K562 (cell line): ENCODE measurements around the gene ZFP62. TPM values are rescaled to one million over a fixed set of nuclear protein-coding genes. Genes with fewer than 3 reads are reported as not detected.

Experiments used
- ASH1L ChIP-seq: fragments of 450-650 bp; IDR thresholded peaks from 2 replicates; pipeline ENCODE4 v1.6.1; 2018; ENCODE audit warnings: borderline replicate concordance, mild to moderate bottlenecking, low read depth; ENCODE audit not compliant: partially characterized antibody
- HLTF ChIP-seq: fragments of 450-650 bp; IDR thresholded peaks from 2 replicates; pipeline ENCODE4 v1.6.1; 2016
- HSF4 ChIP-seq: fragments of 250-450 bp; sonication (Bioruptor Pico); IDR thresholded peaks from 2 replicates; pipeline ENCODE4 v2.1.2; 2022; ENCODE audit warnings: mild to moderate bottlenecking, moderate library complexity, borderline replicate concordance
- ILF3 ChIP-seq: fragments of 450-650 bp; IDR thresholded peaks from 2 replicates; pipeline ENCODE4 v1.6.1; 2018; ENCODE audit warnings: antibody characterized with exemption, mild to moderate bottlenecking, moderate library complexity, borderline replicate concordance
- NFIX ChIP-seq: fragments of 250-450 bp; sonication (Bioruptor Pico); IDR thresholded peaks from 2 replicates; pipeline ENCODE4 v1.4.0; 2020; ENCODE audit warnings: low read depth, mild to moderate bottlenecking, moderate library complexity
- PCBP1 ChIP-seq: fragments of 200-400 bp; formaldehyde crosslinking; IDR thresholded peaks from 2 replicates; pipeline ENCODE4 v1.6.1; 2018; ENCODE audit warnings: mild to moderate bottlenecking, low read depth, low read length; ENCODE audit not compliant: poor library complexity, severe bottlenecking
- RNF2 ChIP-seq: sonication (generic); IDR thresholded peaks from 2 replicates; pipeline ENCODE4 v1.6.1; 2016
- SAFB2 ChIP-seq: fragments of 200-400 bp; formaldehyde crosslinking; IDR thresholded peaks from 2 replicates; pipeline ENCODE4 v1.6.1; 2018; ENCODE audit warnings: borderline replicate concordance, low read length, low read depth, moderate library complexity; ENCODE audit not compliant: severe bottlenecking
- SMAD3 ChIP-seq: fragments of 450-650 bp; formaldehyde crosslinking; conservative IDR thresholded peaks from 2 replicates; pipeline ENCODE4 v1.4.0; 2020; ENCODE audit warnings: mild to moderate bottlenecking
- ZC3H11A ChIP-seq: IDR thresholded peaks from 2 replicates; pipeline ENCODE4 v1.6.1; 2012; ENCODE audit warnings: low read depth, low read length, improper control_type of control experiment
- ZNF124 ChIP-seq: sonication (generic); formaldehyde crosslinking; IDR thresholded peaks from 2 replicates; pipeline ENCODE4 v1.8.1; 2022; ENCODE audit warnings: missing genetic modification reagents
- ZNF143 ChIP-seq: sonication (generic); formaldehyde crosslinking; IDR thresholded peaks from 2 replicates; pipeline ENCODE4 v1.9.0; 2022; ENCODE audit warnings: mild to moderate bottlenecking, missing genetic modification reagents
- ZNF165 ChIP-seq: fragments of 250-450 bp; sonication (Bioruptor Pico); IDR thresholded peaks from 2 replicates; pipeline ENCODE4 v1.4.0; 2020; ENCODE audit warnings: borderline replicate concordance
- ZNF347 ChIP-seq: fragments of 450-650 bp; formaldehyde crosslinking; IDR thresholded peaks from 2 replicates; pipeline ENCODE4 v1.4.0; 2020; ENCODE audit warnings: low read depth, mild to moderate bottlenecking, moderate library complexity
- ZNF696 ChIP-seq: fragments of 250-450 bp; sonication (Bioruptor Pico); conservative IDR thresholded peaks from 2 replicates; pipeline ENCODE4 v1.4.0; 2020; ENCODE audit warnings: mild to moderate bottlenecking, moderate library complexity
- ZNF79 ChIP-seq: fragments of 250-450 bp; sonication (Bioruptor Pico); IDR thresholded peaks from 2 replicates; pipeline ENCODE4 v1.4.0; 2020; ENCODE audit warnings: low read depth, mild to moderate bottlenecking, moderate library complexity
- polyA plus RNA-seq, 8 experiments: library from polyadenylated mRNA; depleted of rRNA in 4 of 8; stranded (reverse) in 5 of 8; unstranded in 3 of 8; fragments of >200 nt; fragmentation: Nextera tagmentation in 2 of 8; fragmentation: Illumina TruSeq in 1 of 8; extraction: Ambion mirVana in 2 of 8; extraction: Trizol in 1 of 8; gene quantifications; 2 replicates each; pipeline versions ENCODE4 v1.2.1 to v1.2.3, GENCODE V29; 2011 to 2014; ENCODE audit warnings: inconsistent platforms in 1 of 8, missing spikeins in 1 of 8
- total RNA-seq, 7 experiments: library from RNA; depleted of rRNA in 6 of 7; stranded (reverse); fragments of >200 nt in 6 of 7; fragmentation: Illumina TruSeq in 2 of 7; extraction: Trizol in 2 of 7; gene quantifications; 2 replicates each; pipeline versions ENCODE4 v1.2.1 to v1.2.3, GENCODE V29; 2011 to 2021; ENCODE audit warnings: low replicate concordance in 1 of 7
- TF ChIP-seq, protein P1 (sequence below): sonication (generic); formaldehyde crosslinking; IDR thresholded peaks from 2 replicates; pipeline ENCODE4 v1.8.1; 2023; ENCODE audit warnings: mild to moderate bottlenecking, missing genetic modification reagents
- TF ChIP-seq, protein P2 (sequence below): sonication (generic); formaldehyde crosslinking; IDR thresholded peaks from 2 replicates; pipeline ENCODE4 v1.8.0; 2022; ENCODE audit warnings: mild to moderate bottlenecking, low read depth, missing genetic modification reagents
- TF ChIP-seq, protein P3 (sequence below): fragments of 450-650 bp; IDR thresholded peaks from 2 replicates; pipeline ENCODE4 v1.6.1; 2016; ENCODE audit warnings: borderline replicate concordance
- TF ChIP-seq, protein P4 (sequence below): fragments of 450-650 bp; formaldehyde crosslinking; IDR thresholded peaks from 2 replicates; pipeline ENCODE4 v1.4.0; 2020; ENCODE audit warnings: mild to moderate bottlenecking, moderate library complexity

ZFP62 gene
- total and polyA plus RNA-seq, 9 of the 15 experiments (the other 6 are each of a cell fraction or from before 2014, with no cell fraction given): 12.2 to 37.5 (median 25.0) TPM

DNA sequence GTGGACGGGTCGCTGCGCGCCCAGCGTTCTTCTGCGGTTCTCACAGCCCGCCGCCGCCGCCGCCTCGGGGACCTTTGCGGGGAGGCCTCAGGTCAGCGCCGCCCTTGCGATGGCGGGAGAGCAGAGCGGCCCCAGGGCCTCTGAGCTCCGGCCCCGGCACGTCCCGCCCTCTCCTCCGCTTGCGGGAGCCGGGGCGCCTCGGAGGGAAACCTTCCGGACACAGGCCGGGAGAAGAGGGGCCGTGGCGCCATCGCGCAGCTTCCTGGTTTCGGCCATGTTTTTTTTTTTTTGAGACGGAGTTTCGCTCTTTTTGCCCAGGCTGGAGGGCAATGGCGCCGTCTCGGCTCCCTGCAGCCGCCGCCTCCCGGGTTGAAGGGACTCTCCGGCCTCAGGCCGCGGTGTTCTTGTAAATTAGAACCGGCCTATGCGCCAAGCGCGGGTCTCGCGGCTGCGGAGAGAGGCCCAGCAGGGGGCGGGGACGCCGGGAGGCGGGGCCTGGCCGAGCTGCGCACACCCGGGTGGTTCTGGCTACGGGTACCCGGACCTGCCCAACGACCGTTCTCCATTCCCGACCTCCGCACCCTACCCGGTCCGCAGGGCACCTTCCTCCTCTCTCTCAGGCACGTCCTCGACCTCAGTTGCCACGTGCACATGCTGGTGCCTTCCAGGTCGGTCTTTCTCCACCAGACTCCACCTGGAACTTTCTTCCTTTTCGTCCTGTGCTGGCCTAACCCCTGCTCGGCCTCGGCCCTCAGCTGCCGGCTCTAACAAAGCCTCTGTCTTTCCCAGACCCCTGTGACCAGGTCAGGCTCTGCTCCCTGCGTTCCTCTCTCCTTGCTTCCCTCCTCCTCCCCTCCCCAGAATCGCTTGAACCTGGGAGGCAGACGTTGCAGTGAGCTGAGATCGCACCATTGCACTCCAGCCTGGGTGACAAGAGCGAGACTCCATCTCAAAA, 29.7 kb downstream of the ZFP62 start (continued):
- TF ChIP-seq, protein P1, sequence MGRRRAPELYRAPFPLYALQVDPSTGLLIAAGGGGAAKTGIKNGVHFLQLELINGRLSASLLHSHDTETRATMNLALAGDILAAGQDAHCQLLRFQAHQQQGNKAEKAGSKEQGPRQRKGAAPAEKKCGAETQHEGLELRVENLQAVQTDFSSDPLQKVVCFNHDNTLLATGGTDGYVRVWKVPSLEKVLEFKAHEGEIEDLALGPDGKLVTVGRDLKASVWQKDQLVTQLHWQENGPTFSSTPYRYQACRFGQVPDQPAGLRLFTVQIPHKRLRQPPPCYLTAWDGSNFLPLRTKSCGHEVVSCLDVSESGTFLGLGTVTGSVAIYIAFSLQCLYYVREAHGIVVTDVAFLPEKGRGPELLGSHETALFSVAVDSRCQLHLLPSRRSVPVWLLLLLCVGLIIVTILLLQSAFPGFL (CRISPR knock-in tag): no peak
- no peak for TF ChIP-seq SMAD3
- TF ChIP-seq ASH1L: no peak
- TF ChIP-seq ZNF347 (CRISPR knock-in tag): no peak
- no peak for TF ChIP-seq ZNF165 (CRISPR knock-in tag)
- no peak for TF ChIP-seq ZNF124 (CRISPR knock-in tag)
- TF ChIP-seq, protein P2, sequence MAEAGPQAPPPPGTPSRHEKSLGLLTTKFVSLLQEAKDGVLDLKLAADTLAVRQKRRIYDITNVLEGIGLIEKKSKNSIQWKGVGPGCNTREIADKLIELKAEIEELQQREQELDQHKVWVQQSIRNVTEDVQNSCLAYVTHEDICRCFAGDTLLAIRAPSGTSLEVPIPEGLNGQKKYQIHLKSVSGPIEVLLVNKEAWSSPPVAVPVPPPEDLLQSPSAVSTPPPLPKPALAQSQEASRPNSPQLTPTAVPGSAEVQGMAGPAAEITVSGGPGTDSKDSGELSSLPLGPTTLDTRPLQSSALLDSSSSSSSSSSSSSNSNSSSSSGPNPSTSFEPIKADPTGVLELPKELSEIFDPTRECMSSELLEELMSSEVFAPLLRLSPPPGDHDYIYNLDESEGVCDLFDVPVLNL (CRISPR knock-in tag): no peak
- no peak for TF ChIP-seq RNF2
- TF ChIP-seq, protein P3, sequence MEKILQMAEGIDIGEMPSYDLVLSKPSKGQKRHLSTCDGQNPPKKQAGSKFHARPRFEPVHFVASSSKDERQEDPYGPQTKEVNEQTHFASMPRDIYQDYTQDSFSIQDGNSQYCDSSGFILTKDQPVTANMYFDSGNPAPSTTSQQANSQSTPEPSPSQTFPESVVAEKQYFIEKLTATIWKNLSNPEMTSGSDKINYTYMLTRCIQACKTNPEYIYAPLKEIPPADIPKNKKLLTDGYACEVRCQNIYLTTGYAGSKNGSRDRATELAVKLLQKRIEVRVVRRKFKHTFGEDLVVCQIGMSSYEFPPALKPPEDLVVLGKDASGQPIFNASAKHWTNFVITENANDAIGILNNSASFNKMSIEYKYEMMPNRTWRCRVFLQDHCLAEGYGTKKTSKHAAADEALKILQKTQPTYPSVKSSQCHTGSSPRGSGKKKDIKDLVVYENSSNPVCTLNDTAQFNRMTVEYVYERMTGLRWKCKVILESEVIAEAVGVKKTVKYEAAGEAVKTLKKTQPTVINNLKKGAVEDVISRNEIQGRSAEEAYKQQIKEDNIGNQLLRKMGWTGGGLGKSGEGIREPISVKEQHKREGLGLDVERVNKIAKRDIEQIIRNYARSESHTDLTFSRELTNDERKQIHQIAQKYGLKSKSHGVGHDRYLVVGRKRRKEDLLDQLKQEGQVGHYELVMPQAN: 0 out of 2 replicates have a peak, but pooled peaks have one; percentile 23
- peak; percentile 58 for TF ChIP-seq PCBP1
- no peak for TF ChIP-seq ILF3
- TF ChIP-seq HLTF: 0 out of 2 replicates have a peak, but pooled peaks have one; percentile 41
- no peak for TF ChIP-seq HSF4 (CRISPR knock-in tag)
- TF ChIP-seq, protein P4, sequence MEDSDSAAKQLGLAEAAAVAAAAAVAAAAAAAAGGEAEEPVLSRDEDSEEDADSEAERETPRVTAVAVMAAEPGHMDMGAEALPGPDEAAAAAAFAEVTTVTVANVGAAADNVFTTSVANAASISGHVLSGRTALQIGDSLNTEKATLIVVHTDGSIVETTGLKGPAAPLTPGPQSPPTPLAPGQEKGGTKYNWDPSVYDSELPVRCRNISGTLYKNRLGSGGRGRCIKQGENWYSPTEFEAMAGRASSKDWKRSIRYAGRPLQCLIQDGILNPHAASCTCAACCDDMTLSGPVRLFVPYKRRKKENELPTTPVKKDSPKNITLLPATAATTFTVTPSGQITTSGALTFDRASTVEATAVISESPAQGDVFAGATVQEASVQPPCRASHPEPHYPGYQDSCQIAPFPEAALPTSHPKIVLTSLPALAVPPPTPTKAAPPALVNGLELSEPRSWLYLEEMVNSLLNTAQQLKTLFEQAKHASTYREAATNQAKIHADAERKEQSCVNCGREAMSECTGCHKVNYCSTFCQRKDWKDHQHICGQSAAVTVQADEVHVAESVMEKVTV (CRISPR knock-in tag): no peak
- TF ChIP-seq ZNF143 (CRISPR knock-in tag): no peak
- TF ChIP-seq NFIX (CRISPR knock-in tag): no peak
- TF ChIP-seq ZNF79 (CRISPR knock-in tag): no peak
- TF ChIP-seq ZNF696 (CRISPR knock-in tag): no peak
- TF ChIP-seq SAFB2: no peak
- no peak for TF ChIP-seq ZC3H11A
